Measurements from ENCODE around the gene DNAJC13. TPM values are rescaled to one million over a fixed set of nuclear protein-coding genes. Genes with fewer than 3 reads are reported as not detected.

Gene DNAJC13
- total RNA-seq, 1 experiment from 2014 or later, result 18.1 TPM

GRCh38 chr3:132421832-132422231 lies 4.5 kb downstream of the DNAJC13 start:
- Histone ChIP-seq H2BK15ac (ENCODE audit: low read depth, low read length) (no peak overlapping the region), H4K5ac (ENCODE audit: insufficient read length, low read depth, low read length) (no peak overlapping the region), H2BK20ac (ENCODE audit: low read depth, low read length, poor library complexity, severe bottlenecking) (no peak overlapping the region), H3K9me3 (ENCODE audit: control insufficient read depth, low read depth, low read length) (no peaks in the 10 kb centered on the region), H3K4me2 (ENCODE audit: insufficient read depth, insufficient read length, low read length) (no peak overlapping the region), H3K9ac (ENCODE audit: extremely low read depth, insufficient read length, low read length) (no peak overlapping the region), H3K18ac (ENCODE audit: insufficient read length, low read depth, low read length) (no peak overlapping the region), H3K27me3 (ENCODE audit: insufficient read depth, low read length) (no peaks in the 10 kb centered on the region), H3K27ac (ENCODE audit: insufficient read length, low read depth, low read length) (no peak overlapping the region), H3K79me1 (ENCODE audit: insufficient read depth, low read depth, low read length, poor library complexity, severe bottlenecking) (peaks cover 5% of the 10 kb centered on the region), H4K8ac (replicated peaks; ENCODE audit: insufficient read length, low read depth, low read length) (no peak overlapping the region), H3K79me2 (ENCODE audit: insufficient read depth, low read length) (peaks cover 13% of the 10 kb centered on the region; the same call in 1 of the 2 replicates), H3T11ph (ENCODE audit: low read length) (no peak overlapping the region), H3K4ac (ENCODE audit: low read depth, low read length) (no peak overlapping the region), H2AFZ (ENCODE audit: low read length) (no peak overlapping the region), H3K23me2 (ENCODE audit: insufficient read length, low read depth, low read length, poor library complexity, severe bottlenecking) (peaks cover 9% of the 10 kb centered on the region), H4K91ac (ENCODE audit: insufficient read length, low read depth, low read length) (no peak overlapping the region), H4K20me1 (ENCODE audit: control insufficient read depth, insufficient read depth, insufficient read length) (no peaks in the 10 kb centered on the region), H3K4me1 (ENCODE audit: insufficient read depth, low read length) (no peaks in the 10 kb centered on the region), H2BK12ac (ENCODE audit: insufficient read length, low read depth, low read length) (no peak overlapping the region), H2BK120ac (ENCODE audit: low read depth, low read length, poor library complexity, severe bottlenecking) (no peak overlapping the region), H3K14ac (ENCODE audit: insufficient read depth, low read length) (no peak overlapping the region), H2BK5ac (ENCODE audit: insufficient read length, low read length) (no peak overlapping the region), H3K56ac (ENCODE audit: insufficient read length, low read depth, low read length) (no peak overlapping the region), H2AK5ac (ENCODE audit: insufficient read length, low read length) (no peak overlapping the region), H3K23ac (ENCODE audit: insufficient read length, low read depth, low read length) (no peak overlapping the region)
- no peak for TF ChIP-seq CTCF (conservative IDR thresholded peaks at IDR 0.05)
- peak overlapping the region in 1 of 3 experiments; percentile 71; a peak in 1 of 7 replicates for H3K27ac Mint-ChIP-seq
- no peaks in the 10 kb centered on the region for H3K27me3 Mint-ChIP-seq (ENCODE audit: low read depth)
- H3K4me1 Mint-ChIP-seq, result peaks cover 12 to 14% of the 10 kb centered on the region in 2 experiments
- no CpG with 5 or more reads among the region's 4 CpGs for WGBS (ENCODE audit: extremely low coverage, insufficient read length, low lambda C conversion rate)
- H3K9me3 Mint-ChIP-seq, result no peaks in the 10 kb centered on the region
- no peak overlapping the region for H3K4me3 Mint-ChIP-seq
- DNase-seq, result no peak
- H3K36me3 Mint-ChIP-seq (ENCODE audit: insufficient read depth in 1 of 3, low read depth in 3 of 3), result peaks cover 0 to 4% (median 2%) of the 10 kb centered on the region in 3 experiments; a peak in 2 of 7 replicates
